ENCODE data around the gene PRADC1.
"Not testable (repeated sequence)": the region's sequence is repeated elsewhere in the genome, so short reads cannot be mapped to it uniquely, and the experiment has no call there.

The PRADC1 gene

DNA sequence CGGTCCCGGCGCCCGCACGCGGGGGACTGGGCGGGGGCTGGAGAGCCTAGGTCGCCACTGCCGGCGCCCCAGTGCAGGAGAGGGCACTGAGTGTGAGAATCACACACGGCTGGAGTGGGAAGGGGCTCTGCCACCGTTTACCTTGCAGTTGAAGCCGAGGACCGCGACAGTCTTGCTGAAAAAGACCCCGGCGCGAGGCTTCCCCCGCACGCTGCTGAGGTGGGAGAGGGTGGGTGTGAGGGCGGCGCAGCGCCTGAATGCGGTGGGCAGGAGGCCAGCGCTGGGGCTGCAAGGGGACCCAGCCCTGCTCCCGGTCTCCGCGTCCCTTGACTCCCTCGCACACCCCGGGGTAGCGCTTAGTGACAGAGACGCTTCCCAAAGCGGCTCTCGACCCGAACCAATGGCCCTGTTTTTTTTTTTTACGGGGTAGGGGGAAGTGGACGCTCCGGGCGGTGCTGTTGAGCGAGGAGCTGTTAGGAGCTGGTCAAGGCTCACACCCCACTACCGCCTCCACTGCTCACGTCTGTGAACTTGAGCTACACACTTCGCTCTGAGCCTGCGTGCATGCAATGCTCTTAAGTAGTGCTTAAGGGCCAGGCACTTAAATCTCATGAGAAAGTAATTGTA lies 29.9 kb downstream of the PRADC1 start:
- Histone ChIP-seq H3K4me1 (ENCODE audit: control insufficient read depth in 1 of 2, insufficient read depth in 2 of 2, low read length in 2 of 2) (peaks cover 0 to 9% of the 10 kb centered on the region in 2 donors), H3K9ac (ENCODE audit: low read depth in 1 of 2, low read length in 2 of 2) (no peak overlapping the region), H3K36me3 (ENCODE audit: control insufficient read depth in 1 of 2, insufficient read depth in 2 of 2, low read length in 2 of 2) (no peaks in the 10 kb centered on the region), H3K27me3 (ENCODE audit: control insufficient read depth in 1 of 2, insufficient read depth in 2 of 2, low read length in 2 of 2) (peaks cover 34 to 40% of the 10 kb centered on the region in 2 donors), H3K27ac (ENCODE audit: low read depth, low read length) (no peak overlapping the region), H3K9me3 (ENCODE audit: control insufficient read depth in 1 of 2, low read length in 2 of 2) (no peaks in the 10 kb centered on the region), H3K4me3 (ENCODE audit: low read depth in 1 of 2, low read length in 2 of 2) (peak overlapping the region in 1 of 2 donors; percentile 40)

- Histone ChIP-seq H3K27me3 (ENCODE audit: control insufficient read depth in 1 of 2, insufficient read depth in 2 of 2, low read length in 2 of 2) (peaks cover 37 to 44% of the 10 kb centered on the region in 2 donors), H3K9ac (ENCODE audit: low read depth in 1 of 2, low read length in 2 of 2) (no peak within 1 kb of the TSS), H3K36me3 (ENCODE audit: control insufficient read depth in 1 of 2, insufficient read depth in 2 of 2, low read length in 2 of 2) (no peaks in the 10 kb centered on the region), H3K9me3 (ENCODE audit: control insufficient read depth in 1 of 2, low read length in 2 of 2) (no peaks in the 10 kb centered on the region), H3K27ac (ENCODE audit: low read depth, low read length) (no peak within 1 kb of the TSS), H3K4me3 (ENCODE audit: low read depth in 1 of 2, low read length in 2 of 2) (peak within 1 kb of the TSS; percentile 8 to 40), H3K4me1 (ENCODE audit: control insufficient read depth in 1 of 2, insufficient read depth in 2 of 2, low read length in 2 of 2) (peaks cover 0 to 9% of the 10 kb centered on the region in 2 donors)
Measured at GRCh38 chr2:73202156-73203054, 30.6 kb downstream of the PRADC1 start, which contains the start of gene NOTO. TSS of gene NOTO (plus strand) at chr2:73202574. CDS start at chr2:73202667, 93 bp downstream.

DNA sequence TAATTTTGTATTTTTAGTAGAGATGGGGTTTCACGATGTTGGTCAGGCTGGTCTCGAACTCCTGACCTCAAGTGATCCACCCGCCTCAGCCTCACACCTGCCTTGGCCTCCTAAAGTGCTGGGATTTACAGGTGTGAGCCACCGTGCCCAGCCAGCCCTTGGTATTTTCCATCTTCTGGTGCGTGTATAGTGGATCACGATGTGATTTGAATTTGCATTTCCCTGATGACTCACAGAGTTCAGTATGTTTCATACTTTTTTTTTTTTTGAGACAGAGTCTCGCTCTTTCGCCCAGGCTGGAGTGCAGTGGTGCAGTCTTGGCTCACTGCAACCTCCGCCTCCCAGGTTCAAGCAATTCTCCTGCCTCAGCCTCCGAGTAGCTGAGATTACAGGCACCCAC lies 32.8 kb downstream of the PRADC1 start:
- H3K9ac ChIP-seq (ENCODE audit: low read depth in 1 of 2, low read length in 2 of 2); H3K36me3 ChIP-seq (ENCODE audit: control insufficient read depth in 1 of 2, insufficient read depth in 2 of 2, low read length in 2 of 2); H3K4me3 ChIP-seq (ENCODE audit: low read depth in 1 of 2, low read length in 2 of 2); H3K4me1 ChIP-seq (ENCODE audit: control insufficient read depth in 1 of 2, insufficient read depth in 2 of 2, low read length in 2 of 2); H3K27ac ChIP-seq (ENCODE audit: low read depth, low read length); H3K9me3 ChIP-seq (ENCODE audit: control insufficient read depth in 1 of 2, low read length in 2 of 2): not testable (repeated sequence)
- H3K27me3 ChIP-seq (ENCODE audit: control insufficient read depth in 1 of 2, insufficient read depth in 2 of 2, low read length in 2 of 2), result peaks cover 40 to 44% of the 10 kb centered on the region in 2 donors

DNA sequence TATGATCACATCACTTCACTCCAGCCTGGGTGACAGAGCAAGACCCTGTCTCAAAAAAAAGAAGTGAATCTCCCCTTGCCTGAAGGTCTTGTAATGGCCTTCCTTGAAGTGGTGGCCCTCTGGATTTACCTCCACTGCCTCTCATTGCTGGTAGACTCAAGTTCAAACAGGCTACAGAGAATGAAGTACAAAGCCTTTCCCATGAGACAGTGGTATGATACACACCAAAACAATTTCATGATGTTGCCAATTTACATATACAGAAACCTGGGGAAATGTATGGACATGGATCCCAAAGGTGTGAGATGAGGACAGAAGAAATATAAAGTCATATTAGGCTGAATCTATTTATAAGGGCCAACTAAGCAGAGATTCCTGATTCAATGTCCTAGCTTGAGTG lies 35.5 kb downstream of the PRADC1 start:
- Histone ChIP-seq H3K27me3 (ENCODE audit: control insufficient read depth in 1 of 2, insufficient read depth in 2 of 2, low read length in 2 of 2) (peaks cover 23 to 27% of the 10 kb centered on the region in 2 donors), H3K9ac (ENCODE audit: low read depth in 1 of 2, low read length in 2 of 2) (no peak overlapping the region)

GRCh38 chr2:73187549-73187948 lies 45.5 kb downstream of the PRADC1 start:
- peaks cover 0 to 3% of the 10 kb centered on the region in 2 donors for H3K9me3 ChIP-seq (ENCODE audit: control insufficient read depth in 1 of 2, low read length in 2 of 2)

More for the DNA sequence above, 35.5 kb downstream of the PRADC1 start:
- Histone ChIP-seq H3K36me3 (ENCODE audit: control insufficient read depth in 1 of 2, insufficient read depth in 2 of 2, low read length in 2 of 2) (no peaks in the 10 kb centered on the region), H3K9me3 (ENCODE audit: control insufficient read depth in 1 of 2, low read length in 2 of 2) (no peaks in the 10 kb centered on the region), H3K4me1 (ENCODE audit: control insufficient read depth in 1 of 2, insufficient read depth in 2 of 2, low read length in 2 of 2) (peaks cover 0 to 5% of the 10 kb centered on the region in 2 donors), H3K4me3 (ENCODE audit: low read depth in 1 of 2, low read length in 2 of 2) (no peak overlapping the region), H3K27ac (ENCODE audit: low read depth, low read length) (no peak overlapping the region)

DNA sequence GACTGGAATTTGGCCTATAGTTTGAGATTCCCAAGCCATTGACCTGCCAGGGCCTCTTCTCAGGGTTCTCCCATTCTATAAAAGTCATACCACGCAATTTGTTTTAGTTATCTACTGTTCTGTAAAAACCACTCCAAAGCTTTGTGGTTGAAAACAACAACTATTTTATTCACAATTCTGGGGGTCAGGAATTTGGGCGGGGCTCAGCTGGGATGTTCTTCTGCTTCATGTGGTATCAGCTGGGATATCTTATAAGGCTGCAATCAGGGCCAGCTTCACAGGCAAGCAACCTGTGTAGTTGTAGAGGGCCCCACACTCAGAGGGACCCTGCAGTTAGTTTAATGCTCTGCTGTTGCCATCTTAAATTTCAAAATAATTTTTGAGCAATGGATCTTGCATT lies 47.1 kb downstream of the PRADC1 start:
- peaks cover 0 to 3% of the 10 kb centered on the region in 2 donors for H3K9me3 ChIP-seq (ENCODE audit: control insufficient read depth in 1 of 2, low read length in 2 of 2)
- H3K4me1 ChIP-seq (ENCODE audit: control insufficient read depth in 1 of 2, insufficient read depth in 2 of 2, low read length in 2 of 2), result no peaks in the 10 kb centered on the region
- no peak overlapping the region for H3K9ac ChIP-seq (ENCODE audit: low read depth in 1 of 2, low read length in 2 of 2)
- no peaks in the 10 kb centered on the region for H3K36me3 ChIP-seq (ENCODE audit: control insufficient read depth in 1 of 2, insufficient read depth in 2 of 2, low read length in 2 of 2)
- H3K27ac ChIP-seq (ENCODE audit: low read depth, low read length), result no peak overlapping the region
- H3K4me3 ChIP-seq (ENCODE audit: low read depth in 1 of 2, low read length in 2 of 2), result no peak overlapping the region
- H3K27me3 ChIP-seq (ENCODE audit: control insufficient read depth in 1 of 2, insufficient read depth in 2 of 2, low read length in 2 of 2), result no peaks in the 10 kb centered on the region

More at GRCh38 chr2:73187549-73187948, 45.5 kb downstream of the PRADC1 start:
- Histone ChIP-seq H3K27me3 (ENCODE audit: control insufficient read depth in 1 of 2, insufficient read depth in 2 of 2, low read length in 2 of 2) (no peaks in the 10 kb centered on the region), H3K27ac (ENCODE audit: low read depth, low read length) (no peak overlapping the region), H3K4me3 (ENCODE audit: low read depth in 1 of 2, low read length in 2 of 2) (no peak overlapping the region), H3K4me1 (ENCODE audit: control insufficient read depth in 1 of 2, insufficient read depth in 2 of 2, low read length in 2 of 2) (no peaks in the 10 kb centered on the region), H3K36me3 (ENCODE audit: control insufficient read depth in 1 of 2, insufficient read depth in 2 of 2, low read length in 2 of 2) (no peaks in the 10 kb centered on the region), H3K9ac (ENCODE audit: low read depth in 1 of 2, low read length in 2 of 2) (no peak overlapping the region)

Data from duodenal mucosa (tissue), 2 donors.